ENCODE data around the gene HS3ST3B1. TPM values are rescaled to one million over a fixed set of nuclear protein-coding genes. Genes with fewer than 3 reads are reported as not detected.

Gene HS3ST3B1
- polyA plus RNA-seq, 2 donors = 1.4 to 1.7 TPM

- 81 to 85% methylated on average over 4 of the region's 4 CpGs for WGBS, 2 donors
- H3K4me1 ChIP-seq (ENCODE audit: control insufficient read depth in 2 of 2, insufficient read depth in 2 of 2, low read length in 1 of 2) = peaks cover 0 to 5% of the 10 kb centered on the region in 2 donors
Observed at GRCh38 chr17:14318918-14319205, 18.0 kb downstream of the HS3ST3B1 start.

GRCh38 chr17:14320098-14320497 is 19.2 kb downstream of the HS3ST3B1 start:
- no peaks in the 10 kb centered on the region for H3K27me3 ChIP-seq (ENCODE audit: control insufficient read depth in 1 of 2, insufficient read depth in 2 of 2, low read length in 2 of 2)
- H3K36me3 ChIP-seq (ENCODE audit: control insufficient read depth in 2 of 2, insufficient read depth in 2 of 2, low read length in 1 of 2) = no peaks in the 10 kb centered on the region
- WGBS, 2 donors = 94 to 95% methylated on average over 4 of the region's 4 CpGs
- H3K4me1 ChIP-seq (ENCODE audit: control insufficient read depth in 2 of 2, insufficient read depth in 2 of 2, low read length in 1 of 2) = peaks cover 0 to 5% of the 10 kb centered on the region in 2 donors
- no peaks in the 10 kb centered on the region for H3K9me3 ChIP-seq (ENCODE audit: control insufficient read depth in 2 of 2, insufficient read depth in 1 of 2, low read depth in 1 of 2, low read length in 1 of 2)
- no peak overlapping the region for H3K27ac ChIP-seq (ENCODE audit: low read depth in 2 of 2, low read length in 1 of 2)
- H3K4me3 ChIP-seq (ENCODE audit: low read depth in 1 of 2, low read length in 2 of 2) = no peak overlapping the region

More at GRCh38 chr17:14318918-14319205, 18.0 kb downstream of the HS3ST3B1 start:
- H3K27ac ChIP-seq (ENCODE audit: low read depth in 2 of 2, low read length in 1 of 2) = no peak overlapping the region
- no peak overlapping the region for H3K4me3 ChIP-seq (ENCODE audit: low read depth in 1 of 2, low read length in 2 of 2)
- H3K36me3 ChIP-seq (ENCODE audit: control insufficient read depth in 2 of 2, insufficient read depth in 2 of 2, low read length in 1 of 2) = no peaks in the 10 kb centered on the region
- no peaks in the 10 kb centered on the region for H3K27me3 ChIP-seq (ENCODE audit: control insufficient read depth in 1 of 2, insufficient read depth in 2 of 2, low read length in 2 of 2)
- no peaks in the 10 kb centered on the region for H3K9me3 ChIP-seq (ENCODE audit: control insufficient read depth in 2 of 2, insufficient read depth in 1 of 2, low read depth in 1 of 2, low read length in 1 of 2)

- Histone ChIP-seq H3K27me3 (ENCODE audit: control insufficient read depth in 1 of 2, insufficient read depth in 2 of 2, low read length in 2 of 2) (no peaks in the 10 kb centered on the region), H3K27ac (ENCODE audit: low read depth in 2 of 2, low read length in 1 of 2) (no peak overlapping the region), H3K36me3 (ENCODE audit: control insufficient read depth in 2 of 2, insufficient read depth in 2 of 2, low read length in 1 of 2) (no peaks in the 10 kb centered on the region), H3K9me3 (ENCODE audit: control insufficient read depth in 2 of 2, insufficient read depth in 1 of 2, low read depth in 1 of 2, low read length in 1 of 2) (no peaks in the 10 kb centered on the region), H3K4me3 (ENCODE audit: low read depth in 1 of 2, low read length in 2 of 2) (no peak overlapping the region), H3K4me1 (ENCODE audit: control insufficient read depth in 2 of 2, insufficient read depth in 2 of 2, low read length in 1 of 2) (peaks cover 0 to 4% of the 10 kb centered on the region in 2 donors)
- WGBS, 2 donors = 60 to 69% methylated on average over 13 of the region's 13 CpGs
Observed at GRCh38 chr17:14320734-14321475, 20.0 kb downstream of the HS3ST3B1 start.

GRCh38 chr17:14321476-14321949 is 20.6 kb downstream of the HS3ST3B1 start:
- WGBS, 2 donors = 59 to 73% methylated on average over 7 of the region's 7 CpGs
- Histone ChIP-seq H3K9me3 (ENCODE audit: control insufficient read depth in 2 of 2, insufficient read depth in 1 of 2, low read depth in 1 of 2, low read length in 1 of 2) (no peaks in the 10 kb centered on the region), H3K4me1 (ENCODE audit: control insufficient read depth in 2 of 2, insufficient read depth in 2 of 2, low read length in 1 of 2) (peaks cover 0 to 2% of the 10 kb centered on the region in 2 donors), H3K36me3 (ENCODE audit: control insufficient read depth in 2 of 2, insufficient read depth in 2 of 2, low read length in 1 of 2) (no peaks in the 10 kb centered on the region), H3K27me3 (ENCODE audit: control insufficient read depth in 1 of 2, insufficient read depth in 2 of 2, low read length in 2 of 2) (no peaks in the 10 kb centered on the region), H3K27ac (ENCODE audit: low read depth in 2 of 2, low read length in 1 of 2) (no peak overlapping the region), H3K4me3 (ENCODE audit: low read depth in 1 of 2, low read length in 2 of 2) (no peak overlapping the region)

GRCh38 chr17:14321980-14322776 is 21.3 kb downstream of the HS3ST3B1 start:
- H3K27ac ChIP-seq (ENCODE audit: low read depth in 2 of 2, low read length in 1 of 2) = no peak overlapping the region
- 87 to 89% methylated on average over 7 of the region's 7 CpGs for WGBS, 2 donors

GRCh38 chr17:14323522-14323981 is 22.7 kb downstream of the HS3ST3B1 start:
- WGBS, 2 donors = 36 to 54% methylated on average over 3 of the region's 3 CpGs
- Histone ChIP-seq H3K4me3 (ENCODE audit: low read depth in 1 of 2, low read length in 2 of 2) (no peak overlapping the region), H3K9me3 (ENCODE audit: control insufficient read depth in 2 of 2, insufficient read depth in 1 of 2, low read depth in 1 of 2, low read length in 1 of 2) (no peaks in the 10 kb centered on the region), H3K27me3 (ENCODE audit: control insufficient read depth in 1 of 2, insufficient read depth in 2 of 2, low read length in 2 of 2) (no peaks in the 10 kb centered on the region), H3K36me3 (ENCODE audit: control insufficient read depth in 2 of 2, insufficient read depth in 2 of 2, low read length in 1 of 2) (no peaks in the 10 kb centered on the region), H3K4me1 (ENCODE audit: control insufficient read depth in 2 of 2, insufficient read depth in 2 of 2, low read length in 1 of 2) (peaks cover 0 to 2% of the 10 kb centered on the region in 2 donors), H3K27ac (ENCODE audit: low read depth in 2 of 2, low read length in 1 of 2) (no peak overlapping the region)

More at GRCh38 chr17:14321980-14322776, 21.3 kb downstream of the HS3ST3B1 start:
- Histone ChIP-seq H3K36me3 (ENCODE audit: control insufficient read depth in 2 of 2, insufficient read depth in 2 of 2, low read length in 1 of 2) (no peaks in the 10 kb centered on the region), H3K4me3 (ENCODE audit: low read depth in 1 of 2, low read length in 2 of 2) (no peak overlapping the region), H3K4me1 (ENCODE audit: control insufficient read depth in 2 of 2, insufficient read depth in 2 of 2, low read length in 1 of 2) (peaks cover 0 to 2% of the 10 kb centered on the region in 2 donors), H3K27me3 (ENCODE audit: control insufficient read depth in 1 of 2, insufficient read depth in 2 of 2, low read length in 2 of 2) (no peaks in the 10 kb centered on the region), H3K9me3 (ENCODE audit: control insufficient read depth in 2 of 2, insufficient read depth in 1 of 2, low read depth in 1 of 2, low read length in 1 of 2) (no peaks in the 10 kb centered on the region)

- no peak overlapping the region for H3K4me3 ChIP-seq (ENCODE audit: low read depth in 1 of 2, low read length in 2 of 2)
- no peaks in the 10 kb centered on the region for H3K27me3 ChIP-seq (ENCODE audit: control insufficient read depth in 1 of 2, insufficient read depth in 2 of 2, low read length in 2 of 2)
- H3K27ac ChIP-seq (ENCODE audit: low read depth in 2 of 2, low read length in 1 of 2) = no peak overlapping the region
- H3K36me3 ChIP-seq (ENCODE audit: control insufficient read depth in 2 of 2, insufficient read depth in 2 of 2, low read length in 1 of 2) = no peaks in the 10 kb centered on the region
- 66 to 87% methylated on average over 9 of the region's 9 CpGs for WGBS, 2 donors
- no peaks in the 10 kb centered on the region for H3K9me3 ChIP-seq (ENCODE audit: control insufficient read depth in 2 of 2, insufficient read depth in 1 of 2, low read depth in 1 of 2, low read length in 1 of 2)
- H3K4me1 ChIP-seq (ENCODE audit: control insufficient read depth in 2 of 2, insufficient read depth in 2 of 2, low read length in 1 of 2) = peaks cover 0 to 1% of the 10 kb centered on the region in 2 donors
Observed at GRCh38 chr17:14325618-14326167, 24.8 kb downstream of the HS3ST3B1 start.

- no peaks in the 10 kb centered on the region for H3K4me1 ChIP-seq (ENCODE audit: control insufficient read depth in 2 of 2, insufficient read depth in 2 of 2, low read length in 1 of 2)
- no peaks in the 10 kb centered on the region for H3K36me3 ChIP-seq (ENCODE audit: control insufficient read depth in 2 of 2, insufficient read depth in 2 of 2, low read length in 1 of 2)
- no peak overlapping the region for H3K27ac ChIP-seq (ENCODE audit: low read depth in 2 of 2, low read length in 1 of 2)
- H3K4me3 ChIP-seq (ENCODE audit: low read depth in 1 of 2, low read length in 2 of 2) = no peak overlapping the region
- H3K9me3 ChIP-seq (ENCODE audit: control insufficient read depth in 2 of 2, insufficient read depth in 1 of 2, low read depth in 1 of 2, low read length in 1 of 2) = no peaks in the 10 kb centered on the region
- WGBS, 2 donors = 63 to 70% methylated on average over 5 of the region's 5 CpGs
- no peaks in the 10 kb centered on the region for H3K27me3 ChIP-seq (ENCODE audit: control insufficient read depth in 1 of 2, insufficient read depth in 2 of 2, low read length in 2 of 2)
Observed at GRCh38 chr17:14329900-14330491, 29.1 kb downstream of the HS3ST3B1 start.

GRCh38 chr17:14330492-14330962 is 29.6 kb downstream of the HS3ST3B1 start:
- Histone ChIP-seq H3K27me3 (ENCODE audit: control insufficient read depth in 1 of 2, insufficient read depth in 2 of 2, low read length in 2 of 2) (no peaks in the 10 kb centered on the region), H3K4me1 (ENCODE audit: control insufficient read depth in 2 of 2, insufficient read depth in 2 of 2, low read length in 1 of 2) (no peaks in the 10 kb centered on the region), H3K36me3 (ENCODE audit: control insufficient read depth in 2 of 2, insufficient read depth in 2 of 2, low read length in 1 of 2) (no peaks in the 10 kb centered on the region), H3K27ac (ENCODE audit: low read depth in 2 of 2, low read length in 1 of 2) (no peak overlapping the region), H3K4me3 (ENCODE audit: low read depth in 1 of 2, low read length in 2 of 2) (no peak overlapping the region), H3K9me3 (ENCODE audit: control insufficient read depth in 2 of 2, insufficient read depth in 1 of 2, low read depth in 1 of 2, low read length in 1 of 2) (no peaks in the 10 kb centered on the region)
- WGBS, 2 donors = 49% methylated on average over 8 of the region's 8 CpGs

Measured in esophagus (tissue), 2 donors.